ENCODE measurements around the gene ST6GALNAC3.
"Not testable (repeated sequence)": the region's sequence is repeated elsewhere in the genome, so short reads cannot be mapped to it uniquely, and the experiment has no call there.

The ST6GALNAC3 gene

GRCh38 chr1:76190749-76191424 lies 116.3 kb downstream of the ST6GALNAC3 start:
- no peak for DNase-seq (ENCODE audit: low read depth in 2 of 2)

- no peak for DNase-seq (ENCODE audit: low read depth in 2 of 2)
Measured at GRCh38 chr1:76191561-76191960, 117.0 kb downstream of the ST6GALNAC3 start.

GRCh38 chr1:76198452-76198851 lies 123.9 kb downstream of the ST6GALNAC3 start:
- DNase-seq (ENCODE audit: low read depth in 2 of 2): no peak

- DNase-seq (ENCODE audit: low read depth in 2 of 2): no peak
Measured at GRCh38 chr1:76202670-76203069, 128.1 kb downstream of the ST6GALNAC3 start.

GRCh38 chr1:76203127-76203526 lies 128.6 kb downstream of the ST6GALNAC3 start:
- DNase-seq (ENCODE audit: low read depth in 2 of 2): no peak

GRCh38 chr1:76209238-76209637 lies 134.7 kb downstream of the ST6GALNAC3 start:
- no peak for DNase-seq (ENCODE audit: low read depth in 2 of 2)

- DNase-seq (ENCODE audit: low read depth in 2 of 2): no peak
Measured at GRCh38 chr1:76209648-76210047, 135.1 kb downstream of the ST6GALNAC3 start.

- no peak for DNase-seq (ENCODE audit: low read depth in 2 of 2)
Measured at GRCh38 chr1:76210160-76210559, 135.6 kb downstream of the ST6GALNAC3 start.

GRCh38 chr1:76218888-76219287 lies 144.3 kb downstream of the ST6GALNAC3 start:
- no peak for DNase-seq (ENCODE audit: low read depth in 2 of 2)

GRCh38 chr1:76219366-76219818 lies 144.8 kb downstream of the ST6GALNAC3 start:
- no peak for DNase-seq (ENCODE audit: low read depth in 2 of 2)

- DNase-seq (ENCODE audit: low read depth in 2 of 2): no peak
Measured at GRCh38 chr1:76224752-76225151, 150.2 kb downstream of the ST6GALNAC3 start.

- DNase-seq (ENCODE audit: low read depth in 2 of 2): no peak
Measured at GRCh38 chr1:76225526-76225925, 151.0 kb downstream of the ST6GALNAC3 start.

- no peak for DNase-seq (ENCODE audit: low read depth in 2 of 2)
Measured at GRCh38 chr1:76227621-76228020, 153.1 kb downstream of the ST6GALNAC3 start.

GRCh38 chr1:76229279-76230005 lies 154.9 kb downstream of the ST6GALNAC3 start:
- DNase-seq (ENCODE audit: low read depth in 2 of 2): no peak

GRCh38 chr1:76230842-76231281 lies 156.3 kb downstream of the ST6GALNAC3 start:
- no peak for DNase-seq (ENCODE audit: low read depth in 2 of 2)

GRCh38 chr1:76231320-76231719 lies 156.8 kb downstream of the ST6GALNAC3 start:
- no peak for DNase-seq (ENCODE audit: low read depth in 2 of 2)

- no peak for DNase-seq (ENCODE audit: low read depth in 2 of 2)
Measured at GRCh38 chr1:76232666-76233065, 158.1 kb downstream of the ST6GALNAC3 start.

GRCh38 chr1:76234061-76234460 lies 159.5 kb downstream of the ST6GALNAC3 start:
- DNase-seq (ENCODE audit: low read depth in 2 of 2): no peak

- no peak for DNase-seq (ENCODE audit: low read depth in 2 of 2)
Measured at GRCh38 chr1:76237211-76237610, 162.7 kb downstream of the ST6GALNAC3 start.

GRCh38 chr1:76238094-76238628 lies 163.6 kb downstream of the ST6GALNAC3 start:
- DNase-seq (ENCODE audit: low read depth in 2 of 2): no peak

GRCh38 chr1:76239470-76239918 lies 164.9 kb downstream of the ST6GALNAC3 start:
- DNase-seq (ENCODE audit: low read depth in 2 of 2): no peak

- DNase-seq (ENCODE audit: low read depth in 2 of 2): no peak
Measured at GRCh38 chr1:76240316-76240715, 165.8 kb downstream of the ST6GALNAC3 start.

- DNase-seq (ENCODE audit: low read depth in 2 of 2): not testable (repeated sequence)
Measured at GRCh38 chr1:76242587-76242986, 168.0 kb downstream of the ST6GALNAC3 start.
